ENCODE data around the gene NRG2.

DNA sequence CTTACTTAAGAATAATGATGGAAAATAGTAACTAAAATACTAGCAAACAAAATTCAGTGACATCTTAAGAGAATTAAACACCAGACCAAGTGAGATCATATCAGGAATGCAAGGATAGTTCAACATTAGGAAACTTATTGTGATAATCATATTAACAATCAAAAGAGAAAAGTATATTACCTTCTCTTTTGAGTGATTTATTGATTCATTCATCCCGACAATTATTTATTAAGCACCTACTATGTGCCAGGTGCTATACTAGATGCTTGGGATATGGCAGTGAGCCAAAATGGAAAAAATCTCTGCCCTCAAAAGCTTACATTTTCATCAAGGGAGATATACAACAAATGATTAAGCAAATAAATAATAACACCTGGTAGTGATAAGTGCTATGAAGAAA lies 47.2 kb upstream of the NRG2 start:
- TF ChIP-seq, protein P1, sequence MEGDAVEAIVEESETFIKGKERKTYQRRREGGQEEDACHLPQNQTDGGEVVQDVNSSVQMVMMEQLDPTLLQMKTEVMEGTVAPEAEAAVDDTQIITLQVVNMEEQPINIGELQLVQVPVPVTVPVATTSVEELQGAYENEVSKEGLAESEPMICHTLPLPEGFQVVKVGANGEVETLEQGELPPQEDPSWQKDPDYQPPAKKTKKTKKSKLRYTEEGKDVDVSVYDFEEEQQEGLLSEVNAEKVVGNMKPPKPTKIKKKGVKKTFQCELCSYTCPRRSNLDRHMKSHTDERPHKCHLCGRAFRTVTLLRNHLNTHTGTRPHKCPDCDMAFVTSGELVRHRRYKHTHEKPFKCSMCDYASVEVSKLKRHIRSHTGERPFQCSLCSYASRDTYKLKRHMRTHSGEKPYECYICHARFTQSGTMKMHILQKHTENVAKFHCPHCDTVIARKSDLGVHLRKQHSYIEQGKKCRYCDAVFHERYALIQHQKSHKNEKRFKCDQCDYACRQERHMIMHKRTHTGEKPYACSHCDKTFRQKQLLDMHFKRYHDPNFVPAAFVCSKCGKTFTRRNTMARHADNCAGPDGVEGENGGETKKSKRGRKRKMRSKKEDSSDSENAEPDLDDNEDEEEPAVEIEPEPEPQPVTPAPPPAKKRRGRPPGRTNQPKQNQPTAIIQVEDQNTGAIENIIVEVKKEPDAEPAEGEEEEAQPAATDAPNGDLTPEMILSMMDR (conservative IDR thresholded peaks at IDR 0.05; ENCODE audit: low read depth, low read length): no peak
- TF ChIP-seq EZH2 (IDR thresholded peaks at IDR 0.05; ENCODE audit: low read length, unreplicated experiment): no peak

Measured in PC-3 (cell line).